ENCODE data around the gene FAM149B1. TPM values are rescaled to one million over a fixed set of nuclear protein-coding genes. Genes with fewer than 3 reads are reported as not detected.
"Not testable (repeated sequence)": the region's sequence is repeated elsewhere in the genome, so short reads cannot be mapped to it uniquely, and the experiment has no call there.

FAM149B1 gene
- total and polyA plus RNA-seq, 4 donors: 32.1 to 39.9 (median 38.2) TPM

DNA sequence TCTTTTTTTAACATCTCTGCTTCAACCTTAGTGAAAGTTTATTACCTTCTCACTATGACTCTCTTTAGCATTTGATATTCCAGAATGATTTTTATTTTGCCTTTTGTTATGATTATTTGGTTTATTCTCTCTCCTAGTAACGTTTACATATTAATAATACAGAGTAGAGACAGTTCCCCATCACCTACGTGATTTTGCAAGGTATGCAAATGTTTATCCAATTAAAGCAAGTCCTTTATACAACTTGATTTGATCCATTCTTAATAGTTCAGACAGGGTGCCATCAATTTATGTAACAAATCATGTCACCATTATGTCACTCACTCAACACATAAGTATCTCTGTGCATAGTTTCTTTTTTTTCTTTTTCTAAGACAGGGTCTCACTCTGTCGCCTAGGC is 26.3 kb upstream of the FAM149B1 start:
- no peak for DNase-seq (ENCODE audit: low read depth in 4 of 6, low spot score in 6 of 6)
- no peak overlapping the region for H3K4me3 ChIP-seq (ENCODE audit: low read depth, low read length)
- no peaks in the 10 kb centered on the region for H3K9me3 ChIP-seq (ENCODE audit: control insufficient read depth, insufficient read depth, low read length)
- H3K4me1 ChIP-seq (ENCODE audit: control insufficient read depth, insufficient read depth, low read length): no peaks in the 10 kb centered on the region
- WGBS (ENCODE audit: insufficient coverage): 100% methylated on average over 1 of the region's 3 CpGs
- H3K36me3 ChIP-seq (ENCODE audit: control insufficient read depth, insufficient read depth, low read length): peaks cover 50% of the 10 kb centered on the region
- no peak overlapping the region for H3K27ac ChIP-seq (ENCODE audit: low read depth, low read length)
- no peaks in the 10 kb centered on the region for H3K27me3 ChIP-seq (ENCODE audit: control insufficient read depth, insufficient read depth, low read length)

DNA sequence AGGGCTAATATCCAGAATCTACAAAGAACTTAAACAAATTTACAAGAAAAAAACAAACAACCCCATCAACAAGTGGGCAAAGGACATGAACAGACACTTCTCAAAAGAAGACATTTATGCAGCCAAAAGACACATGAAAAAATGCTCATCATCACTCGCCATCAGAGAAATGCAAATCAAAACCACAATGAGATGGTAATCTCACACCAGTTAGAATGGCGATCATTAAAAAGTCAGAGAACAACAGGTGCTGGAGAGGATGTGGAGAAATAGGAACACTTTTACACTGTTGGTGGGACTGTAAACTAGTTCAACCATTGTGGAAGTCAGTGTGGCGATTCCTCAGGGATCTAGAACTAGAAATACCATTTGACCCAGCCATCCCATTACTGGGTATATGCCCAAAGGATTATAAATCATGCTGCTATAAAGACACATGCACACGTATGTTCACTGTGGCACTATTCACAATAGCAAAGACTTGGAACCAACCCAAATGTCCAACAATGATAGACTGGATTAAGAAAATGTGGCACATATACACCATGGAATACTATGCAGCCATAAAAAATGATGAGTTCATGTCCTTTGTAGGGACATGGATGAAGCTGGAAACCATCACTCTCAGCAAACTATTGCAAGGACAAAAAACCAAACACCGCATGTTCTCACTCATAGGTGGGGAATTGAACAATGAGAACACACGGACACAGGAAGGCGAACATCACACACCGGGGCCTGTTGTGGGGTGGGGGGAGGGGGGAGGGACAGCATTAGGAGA is 17.1 kb upstream of the FAM149B1 start:
- H3K4me1 ChIP-seq (ENCODE audit: control insufficient read depth, insufficient read depth, low read length): not testable (repeated sequence)

GRCh38 chr10:73152009-73152408 is 15.9 kb upstream of the FAM149B1 start:
- Histone ChIP-seq H3K9me3 (ENCODE audit: control insufficient read depth, insufficient read depth, low read length) (no peaks in the 10 kb centered on the region), H3K36me3 (ENCODE audit: control insufficient read depth, insufficient read depth, low read length) (peaks cover 32% of the 10 kb centered on the region), H3K4me3 (ENCODE audit: low read depth, low read length) (no peak overlapping the region), H3K27ac (ENCODE audit: low read depth, low read length) (no peak overlapping the region), H3K27me3 (ENCODE audit: control insufficient read depth, insufficient read depth, low read length) (no peaks in the 10 kb centered on the region), H3K4me1 (ENCODE audit: control insufficient read depth, insufficient read depth, low read length) (no peaks in the 10 kb centered on the region)
- WGBS (ENCODE audit: insufficient coverage): no CpG with 5 or more reads among the region's 3 CpGs
- DNase-seq (ENCODE audit: low read depth in 4 of 6, low spot score in 6 of 6): no peak

More for the DNA sequence above, 17.1 kb upstream of the FAM149B1 start:
- H3K27ac ChIP-seq (ENCODE audit: low read depth, low read length); H3K9me3 ChIP-seq (ENCODE audit: control insufficient read depth, insufficient read depth, low read length); H3K27me3 ChIP-seq (ENCODE audit: control insufficient read depth, insufficient read depth, low read length); DNase-seq (ENCODE audit: low read depth in 4 of 6, low spot score in 6 of 6); H3K4me3 ChIP-seq (ENCODE audit: low read depth, low read length): not testable (repeated sequence)
- WGBS (ENCODE audit: insufficient coverage): 100% methylated on average over 3 of the region's 8 CpGs
- peaks cover 41% of the 10 kb centered on the region for H3K36me3 ChIP-seq (ENCODE audit: control insufficient read depth, insufficient read depth, low read length)

GRCh38 chr10:73156054-73156453 is 11.9 kb upstream of the FAM149B1 start:
- H3K36me3 ChIP-seq (ENCODE audit: control insufficient read depth, insufficient read depth, low read length): peaks cover 34% of the 10 kb centered on the region
- WGBS (ENCODE audit: insufficient coverage): no CpG with 5 or more reads among the region's 3 CpGs

GRCh38 chr10:73159038-73159648 is 8.8 kb upstream of the FAM149B1 start:
- WGBS (ENCODE audit: insufficient coverage): no CpG with 5 or more reads among the region's 5 CpGs
- peak; percentile 8 to 85 (median 32) for DNase-seq (ENCODE audit: low read depth in 4 of 6, low spot score in 6 of 6)
- no peaks in the 10 kb centered on the region for H3K9me3 ChIP-seq (ENCODE audit: control insufficient read depth, insufficient read depth, low read length)
- H3K27me3 ChIP-seq (ENCODE audit: control insufficient read depth, insufficient read depth, low read length): no peaks in the 10 kb centered on the region
- H3K4me1 ChIP-seq (ENCODE audit: control insufficient read depth, insufficient read depth, low read length): no peaks in the 10 kb centered on the region
- H3K36me3 ChIP-seq (ENCODE audit: control insufficient read depth, insufficient read depth, low read length): peaks cover 20% of the 10 kb centered on the region
- no peak overlapping the region for H3K27ac ChIP-seq (ENCODE audit: low read depth, low read length)
- H3K4me3 ChIP-seq (ENCODE audit: low read depth, low read length): no peak overlapping the region

More at GRCh38 chr10:73156054-73156453, 11.9 kb upstream of the FAM149B1 start:
- no peaks in the 10 kb centered on the region for H3K27me3 ChIP-seq (ENCODE audit: control insufficient read depth, insufficient read depth, low read length)
- no peaks in the 10 kb centered on the region for H3K9me3 ChIP-seq (ENCODE audit: control insufficient read depth, insufficient read depth, low read length)
- H3K27ac ChIP-seq (ENCODE audit: low read depth, low read length): no peak overlapping the region
- H3K4me1 ChIP-seq (ENCODE audit: control insufficient read depth, insufficient read depth, low read length): no peaks in the 10 kb centered on the region
- no peak overlapping the region for H3K4me3 ChIP-seq (ENCODE audit: low read depth, low read length)
- DNase-seq (ENCODE audit: low read depth in 4 of 6, low spot score in 6 of 6): no peak

- DNase-seq (ENCODE audit: low read depth in 4 of 6, low spot score in 6 of 6): no peak
- Histone ChIP-seq H3K36me3 (ENCODE audit: control insufficient read depth, insufficient read depth, low read length) (peaks cover 6% of the 10 kb centered on the region), H3K27ac (ENCODE audit: low read depth, low read length) (no peak overlapping the region), H3K27me3 (ENCODE audit: control insufficient read depth, insufficient read depth, low read length) (no peaks in the 10 kb centered on the region), H3K4me3 (ENCODE audit: low read depth, low read length) (no peak overlapping the region), H3K9me3 (ENCODE audit: control insufficient read depth, insufficient read depth, low read length) (no peaks in the 10 kb centered on the region), H3K4me1 (ENCODE audit: control insufficient read depth, insufficient read depth, low read length) (no peaks in the 10 kb centered on the region)
- WGBS (ENCODE audit: insufficient coverage): no CpG with 5 or more reads among the region's 1 CpG
These were observed 6.8 kb upstream of the FAM149B1 start for GRCh38 chr10:73161079-73161478.

DNA sequence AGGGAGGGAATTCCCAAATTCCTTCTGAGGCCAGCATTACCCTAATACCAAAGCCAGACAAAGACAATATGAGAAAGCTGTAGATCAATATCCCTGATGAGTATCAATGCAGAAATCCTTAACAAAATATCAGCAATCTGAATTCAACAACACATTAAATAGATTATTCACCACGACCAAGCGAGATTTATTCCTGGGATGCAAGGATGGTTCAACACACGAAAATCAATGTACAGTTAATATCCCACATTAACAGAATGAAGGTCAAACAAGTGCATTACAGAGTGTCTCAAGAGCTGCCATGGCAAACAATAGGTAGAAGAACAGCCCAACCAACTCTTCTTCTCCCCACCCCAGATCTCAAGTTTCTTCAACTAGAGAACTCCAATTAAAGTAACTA is 6.3 kb upstream of the FAM149B1 start:
- WGBS (ENCODE audit: insufficient coverage): 90% methylated on average over 2 of the region's 3 CpGs

DNA sequence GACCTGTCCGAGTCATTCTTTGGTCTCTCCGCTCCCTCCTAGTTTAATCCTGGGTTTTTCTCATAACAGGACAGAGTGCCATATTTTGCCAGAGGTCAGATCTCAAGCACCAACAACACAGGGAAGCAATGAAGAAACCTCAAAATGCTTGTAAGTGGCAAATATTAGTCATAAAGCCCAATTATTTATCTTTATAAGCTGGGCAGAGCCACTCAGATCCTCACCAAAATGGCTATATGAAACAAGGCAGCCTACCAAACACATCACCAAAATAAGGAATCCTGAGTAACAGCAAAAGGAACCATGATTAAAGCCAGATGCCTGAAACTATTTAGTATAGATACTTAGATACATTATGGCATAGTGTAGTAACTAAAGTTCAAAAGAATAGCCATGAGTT is 4.8 kb upstream of the FAM149B1 start:
- no peaks in the 10 kb centered on the region for H3K27me3 ChIP-seq (ENCODE audit: control insufficient read depth, insufficient read depth, low read length)
- H3K36me3 ChIP-seq (ENCODE audit: control insufficient read depth, insufficient read depth, low read length): peaks cover 3% of the 10 kb centered on the region
- 93% methylated on average over 2 of the region's 2 CpGs for WGBS (ENCODE audit: insufficient coverage)
- no peaks in the 10 kb centered on the region for H3K9me3 ChIP-seq (ENCODE audit: control insufficient read depth, insufficient read depth, low read length)
- H3K4me3 ChIP-seq (ENCODE audit: low read depth, low read length): no peak overlapping the region
- H3K27ac ChIP-seq (ENCODE audit: low read depth, low read length): no peak overlapping the region
- no peaks in the 10 kb centered on the region for H3K4me1 ChIP-seq (ENCODE audit: control insufficient read depth, insufficient read depth, low read length)
- no peak for DNase-seq (ENCODE audit: low read depth in 4 of 6, low spot score in 6 of 6)

More for the DNA sequence above, 6.3 kb upstream of the FAM149B1 start:
- Histone ChIP-seq H3K4me1 (ENCODE audit: control insufficient read depth, insufficient read depth, low read length) (no peaks in the 10 kb centered on the region), H3K36me3 (ENCODE audit: control insufficient read depth, insufficient read depth, low read length) (peaks cover 6% of the 10 kb centered on the region), H3K27me3 (ENCODE audit: control insufficient read depth, insufficient read depth, low read length) (no peaks in the 10 kb centered on the region), H3K4me3 (ENCODE audit: low read depth, low read length) (no peak overlapping the region), H3K9me3 (ENCODE audit: control insufficient read depth, insufficient read depth, low read length) (no peaks in the 10 kb centered on the region), H3K27ac (ENCODE audit: low read depth, low read length) (no peak overlapping the region)
- no peak for DNase-seq (ENCODE audit: low read depth in 4 of 6, low spot score in 6 of 6)

DNA sequence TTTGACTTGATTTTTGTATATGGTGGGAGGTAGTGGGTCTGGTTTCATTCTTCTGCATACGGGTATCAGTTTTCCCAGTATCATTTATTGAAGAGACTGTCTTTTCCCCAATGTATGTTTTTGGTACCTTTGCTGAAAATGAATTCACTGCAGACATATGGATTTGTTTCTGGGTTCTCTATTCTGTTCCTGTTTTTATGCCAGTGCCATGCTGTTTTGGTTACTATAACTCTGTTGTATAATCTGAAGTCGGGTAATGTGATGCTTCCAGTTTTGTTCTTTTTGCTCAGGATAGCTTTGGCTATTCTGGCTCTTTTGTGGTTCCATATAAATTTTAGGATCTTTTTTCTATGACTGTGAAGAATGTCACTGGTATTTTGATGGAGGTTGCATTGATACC is 947 bp upstream of the FAM149B1 start:
- Histone ChIP-seq H3K27me3 (ENCODE audit: control insufficient read depth, insufficient read depth, low read length) (no peaks in the 10 kb centered on the region), H3K4me3 (ENCODE audit: low read depth, low read length) (peak overlapping the region; percentile 99), H3K4me1 (ENCODE audit: control insufficient read depth, insufficient read depth, low read length) (peaks cover 8% of the 10 kb centered on the region), H3K9me3 (ENCODE audit: control insufficient read depth, insufficient read depth, low read length) (no peaks in the 10 kb centered on the region), H3K36me3 (ENCODE audit: control insufficient read depth, insufficient read depth, low read length) (no peaks in the 10 kb centered on the region), H3K27ac (ENCODE audit: low read depth, low read length) (no peak overlapping the region)
- DNase-seq (ENCODE audit: low read depth in 4 of 6, low spot score in 6 of 6): no peak
- 67% methylated on average over 1 of the region's 2 CpGs for WGBS (ENCODE audit: insufficient coverage)

DNA sequence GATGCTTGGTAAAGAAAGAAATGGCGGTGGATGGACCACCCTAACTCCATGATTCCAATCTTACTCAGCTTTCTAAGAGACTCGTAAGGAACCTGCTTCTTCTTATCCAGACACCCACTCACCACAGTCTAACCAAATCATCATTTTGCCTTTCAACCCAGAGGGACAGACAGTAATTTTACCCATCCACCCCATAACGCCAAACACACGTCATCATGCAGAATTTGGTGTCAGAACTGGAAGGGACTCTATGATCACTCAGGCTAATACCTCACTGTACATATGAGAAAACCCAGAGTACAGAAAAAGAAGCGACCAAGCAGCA is 499 bp upstream of the FAM149B1 start:
- Histone ChIP-seq H3K4me1 (ENCODE audit: control insufficient read depth, insufficient read depth, low read length) (peaks cover 8% of the 10 kb centered on the region), H3K27ac (ENCODE audit: low read depth, low read length) (peak overlapping the region; percentile 97), H3K36me3 (ENCODE audit: control insufficient read depth, insufficient read depth, low read length) (no peaks in the 10 kb centered on the region), H3K9me3 (ENCODE audit: control insufficient read depth, insufficient read depth, low read length) (no peaks in the 10 kb centered on the region), H3K27me3 (ENCODE audit: control insufficient read depth, insufficient read depth, low read length) (no peaks in the 10 kb centered on the region), H3K4me3 (ENCODE audit: low read depth, low read length) (peak overlapping the region; percentile 99)
- no peak for DNase-seq (ENCODE audit: low read depth in 4 of 6, low spot score in 6 of 6)
- WGBS (ENCODE audit: insufficient coverage): 9% methylated on average over 4 of the region's 5 CpGs
